K562 (cell line): ENCODE measurements around the gene ARHGEF38. TPM values are rescaled to one million over a fixed set of nuclear protein-coding genes. Genes with fewer than 3 reads are reported as not detected.
A peak's percentile ranks its signal among the peaks of the same experiment; 100 is the strongest.

Experiments
- ATAC-seq: fragments of 200-7000 bp; cut with Tn5 transposase; 3 replicates; pipeline ENCODE4 v1.9.1; 2020; ENCODE audit warnings: moderate library complexity
- BruUV-seq: library from RNA; stranded (reverse); fragments of 400-500 nt; replicated peaks from 2 replicates; lab custom pipeline; 2021; lab: Mats Ljungman, UMichigan
- CTCF ChIA-PET: fragments of 300-600 bp; formaldehyde crosslinking; extraction: SDS; loops from one replicate; lab custom pipeline; 2021; ENCODE audit warnings: low intra/inter-chr PET ratio; lab: Yijun Ruan, JAX
- POLR2A ChIA-PET: fragments of 300-600, 350-650 bp; sonication (Branson Sonifier 250); formaldehyde crosslinking; extraction: SDS; loops from one replicate; lab custom pipeline; 2021; ENCODE audit warnings: antibody characterized with exemption, inconsistent platforms; lab: Yijun Ruan, JAX
- DNase-seq, 4 experiments: peaks; one replicate each; pipeline versions ENCODE4 v3.0.0 to v3.0.0-alpha.2; 2011 to 2018; ENCODE audit warnings: low spot score in 3 of 4, mixed read lengths in 3 of 4; ENCODE audit errors: extremely low read depth in 1 of 4
- FAIRE-seq: peaks from 2 replicates; lab custom pipeline; 2011; peaks lifted over from hg19 to GRCh38; lab: Jason Lieb, UNC
- H2AFZ ChIP-seq: 2 replicates; pipeline ENCODE4 v1.6.0; 2011; ENCODE audit warnings: low read depth, low read length, control low read depth, inconsistent platforms
- H3K27ac ChIP-seq: fragments of 200-600 bp; 3 replicates; pipeline ENCODE4 v1.8.0; 2011; ENCODE audit warnings: low read depth, mild to moderate bottlenecking, control low read depth, inconsistent platforms, low read length, moderate library complexity, mixed read lengths; ENCODE audit errors: extremely low read depth
- H3K27me3 ChIP-seq, 2 experiments: fragments of 300-600 bp in 1 of 2; 2 replicates in 1 of 2; 3 replicates in 1 of 2; pipeline versions ENCODE4 v1.6.0 to v1.8.0; 2011; ENCODE audit warnings: inconsistent platforms in 2 of 2, low read length in 2 of 2, mild to moderate bottlenecking in 1 of 2, mixed read lengths in 1 of 2, moderate library complexity in 1 of 2; ENCODE audit not compliant: control insufficient read depth in 2 of 2, insufficient read depth in 2 of 2
- H3K36me3 ChIP-seq: fragments of 300-600 bp; 3 replicates; pipeline ENCODE4 v1.8.0; 2011; ENCODE audit warnings: mild to moderate bottlenecking, low read length, inconsistent platforms; ENCODE audit not compliant: control insufficient read depth, insufficient read depth
- H3K4me1 ChIP-seq, 2 experiments: fragments of 200-600 bp in 1 of 2; replicated peaks in 1 of 2; 2 replicates in 1 of 2; 3 replicates in 1 of 2; pipeline versions ENCODE4 v1.5.1 to v1.8.0; 2011; ENCODE audit warnings: inconsistent platforms in 2 of 2, low read length in 2 of 2, mild to moderate bottlenecking in 1 of 2, mixed read lengths in 1 of 2, moderate library complexity in 1 of 2; ENCODE audit not compliant: control insufficient read depth in 2 of 2, insufficient read depth in 2 of 2
- H3K4me2 ChIP-seq: 2 replicates; pipeline ENCODE4 v1.6.1; 2011; ENCODE audit warnings: low read length, control low read depth, inconsistent platforms, mixed read lengths; ENCODE audit not compliant: insufficient read depth
- H3K4me3 ChIP-seq: fragments of 200-600 bp; sonication (generic), shearing (Covaris generic); 2 replicates; pipeline ENCODE4 v1.5.1; 2016; ENCODE audit warnings: control low read depth, inconsistent platforms
- H3K79me2 ChIP-seq: fragments of 200-600 bp; 3 replicates; pipeline ENCODE4 v1.8.0; 2011; ENCODE audit warnings: low read length, inconsistent platforms; ENCODE audit not compliant: control insufficient read depth, insufficient read depth
- H3K9ac ChIP-seq, 2 experiments: 2 replicates each; pipeline versions ENCODE4 v1.6.0 to v1.6.1; 2011; ENCODE audit warnings: low read depth in 2 of 2, low read length in 2 of 2, control low read depth in 1 of 2, inconsistent platforms in 1 of 2, mild to moderate bottlenecking in 1 of 2, mixed read lengths in 1 of 2; ENCODE audit not compliant: insufficient read depth in 1 of 2
- H3K9me1 ChIP-seq: one replicate; pipeline ENCODE4 v1.6.0; 2011; ENCODE audit warnings: inconsistent platforms, mild to moderate bottlenecking, low read length, moderate library complexity; ENCODE audit not compliant: control insufficient read depth, insufficient read depth
- H3K9me3 ChIP-seq: replicated peaks from 2 replicates; pipeline ENCODE4 v1.5.1; 2011; ENCODE audit warnings: low read depth, low read length, inconsistent platforms; ENCODE audit not compliant: control insufficient read depth, insufficient read depth
- H4K20me1 ChIP-seq: replicated peaks from 2 replicates; pipeline ENCODE4 v1.6.1; 2011; ENCODE audit warnings: low read length, inconsistent platforms, mixed read lengths; ENCODE audit not compliant: control insufficient read depth, insufficient read depth
- BCLAF1 ChIP-seq, 2 experiments: fragments of 450-650 bp in 1 of 2; IDR thresholded peaks; 2 replicates each; pipeline ENCODE4 v1.6.1; 2011 to 2017; ENCODE audit warnings: low read depth in 2 of 2, antibody characterized with exemption in 1 of 2, borderline replicate concordance in 1 of 2, low read length in 1 of 2, mild to moderate bottlenecking in 1 of 2, mixed read lengths in 1 of 2; ENCODE audit not compliant: control insufficient read depth in 1 of 2
- CBFB ChIP-seq: sonication (generic); formaldehyde crosslinking; IDR thresholded peaks from 2 replicates; pipeline ENCODE4 v1.4.0; 2020; ENCODE audit warnings: mild to moderate bottlenecking, missing genetic modification reagents
- CTBP1 ChIP-seq: fragments of 450-650 bp; IDR thresholded peaks from 2 replicates; pipeline ENCODE4 v1.6.1; 2016; ENCODE audit warnings: borderline replicate concordance
- HBP1 ChIP-seq: fragments of 450-650 bp; formaldehyde crosslinking; IDR thresholded peaks from 2 replicates; pipeline ENCODE4 v1.4.0; 2022; ENCODE audit warnings: missing genetic modification characterization
- JUNB ChIP-seq: fragments of 450-650 bp; formaldehyde crosslinking; conservative IDR thresholded peaks from 2 replicates; pipeline ENCODE4 v1.4.0; 2020; ENCODE audit warnings: mild to moderate bottlenecking
- KDM2B ChIP-seq: fragments of 250-450 bp; sonication (Bioruptor Pico); IDR thresholded peaks from 2 replicates; pipeline ENCODE4 v1.8.0; 2021; ENCODE audit warnings: mild to moderate bottlenecking, moderate library complexity
- NFE2 ChIP-seq: IDR thresholded peaks from 2 replicates; pipeline ENCODE4 v1.6.1; 2014; ENCODE audit warnings: antibody characterized with exemption, low read depth
- TCF7 ChIP-seq: sonication (generic); IDR thresholded peaks from 2 replicates; pipeline ENCODE4 v1.6.1; 2016; ENCODE audit warnings: antibody characterized with exemption, borderline replicate concordance
- ZNF280B ChIP-seq: fragments of 250-450 bp; sonication (Bioruptor Pico); IDR thresholded peaks from 2 replicates; pipeline ENCODE4 v1.5.1; 2021; ENCODE audit warnings: mild to moderate bottlenecking
- ZNF41 ChIP-seq: fragments of 250-450 bp; sonication (Bioruptor Pico); conservative IDR thresholded peaks from 2 replicates; pipeline ENCODE4 v1.4.0; 2020; ENCODE audit warnings: mild to moderate bottlenecking
- ZSCAN29 ChIP-seq: fragments of 450-650 bp; IDR thresholded peaks from 2 replicates; pipeline ENCODE4 v1.6.1; 2017
- WGBS: fragments of 100-300 bp; shearing (Covaris generic); methylation state at CpG from one replicate; pipeline ENCODE4 v1.1.6; 2016; ENCODE audit warnings: low coverage, mixed read lengths; ENCODE audit not compliant: insufficient coverage; ENCODE audit errors: missing lambda C conversion rate; 5-methylcytosine and 5-hydroxymethylcytosine counted together
- in situ Hi-C: fragments of 300-500 bp; cut with MboI; formaldehyde crosslinking; loops from 4 replicates; pipeline ENCODE4 v1.15.0; 2018; ENCODE audit warnings: inconsistent platforms, mixed read lengths
- intact Hi-C: fragments of 100-400 bp; cut with micrococcal nuclease; formaldehyde crosslinking; loops from 2 replicates; pipeline ENCODE4 v1.14.2; 2022
- polyA plus RNA-seq, 8 experiments: library from polyadenylated mRNA; depleted of rRNA in 4 of 8; stranded (reverse) in 5 of 8; unstranded in 3 of 8; fragments of >200 nt; fragmentation: Nextera tagmentation in 2 of 8; fragmentation: Illumina TruSeq in 1 of 8; extraction: Ambion mirVana in 2 of 8; extraction: Trizol in 1 of 8; gene quantifications; 2 replicates each; pipeline versions ENCODE4 v1.2.1 to v1.2.3, GENCODE V29; 2011 to 2014; ENCODE audit warnings: inconsistent platforms in 1 of 8, missing spikeins in 1 of 8
- total RNA-seq, 7 experiments: library from RNA; depleted of rRNA in 6 of 7; stranded (reverse); fragments of >200 nt in 6 of 7; fragmentation: Illumina TruSeq in 2 of 7; extraction: Trizol in 2 of 7; gene quantifications; 2 replicates each; pipeline versions ENCODE4 v1.2.1 to v1.2.3, GENCODE V29; 2011 to 2021; ENCODE audit warnings: low replicate concordance in 1 of 7

Gene ARHGEF38
- total and polyA plus RNA-seq, 9 of the 15 experiments (the other 6 are each of a cell fraction or from before 2014, with no cell fraction given), result 0.17 TPM; not detected in 8

GRCh38 chr4:105659190-105659589 lies 106.8 kb downstream of the ARHGEF38 start:
- intact Hi-C loops, result no loop called here
- ChIA-PET POLR2A (no interaction called here), CTCF (no interaction called here)
- Histone ChIP-seq H3K27ac (no peak overlapping the region), H3K4me3 (no peak overlapping the region), H4K20me1 (no peaks in the 10 kb centered on the region), H3K9me1 (no peaks in the 10 kb centered on the region), H3K4me2 (no peak overlapping the region), H3K27me3 (peaks cover 0 to 4% of the 10 kb centered on the region in 2 experiments; a peak in 2 of 5 replicates), H3K36me3 (no peaks in the 10 kb centered on the region), H3K79me2 (no peaks in the 10 kb centered on the region), H2AFZ (peak overlapping the region; percentile 51; the same call in 1 of the 2 replicates), H3K9ac (peak overlapping the region in 1 of 2 experiments; percentile 53; a peak in 1 of 4 replicates), H3K4me1 (no peaks in the 10 kb centered on the region), H3K9me3 (no peaks in the 10 kb centered on the region)
- DNase-seq (no peak), ATAC-seq (peak; percentile 55), FAIRE-seq (no peak)
- BruUV-seq, result no TSS peak
- TF ChIP-seq CBFB (CRISPR knock-in tag) (no peak), JUNB (no peak), KDM2B (CRISPR knock-in tag) (no peak), NFE2 (no peak), ZSCAN29 (no peak)
- WGBS, result 4% methylated on average over 6 of the region's 6 CpGs
- in situ Hi-C loops, result no loop called here

- no peaks in the 10 kb centered on the region for H4K20me1 ChIP-seq
- no peaks in the 10 kb centered on the region for H3K4me1 ChIP-seq
- DNase-seq (no peak), FAIRE-seq (no peak), ATAC-seq (no peak)
- no peaks in the 10 kb centered on the region for H3K36me3 ChIP-seq
- no peaks in the 10 kb centered on the region for H3K9me1 ChIP-seq
- no peak overlapping the region for H2AFZ ChIP-seq
- no peaks in the 10 kb centered on the region for H3K79me2 ChIP-seq
- H3K4me2 ChIP-seq, result no peak overlapping the region
- in situ Hi-C loops, result no loop called here
- no peak overlapping the region for H3K27ac ChIP-seq
- intact Hi-C loops, result no loop called here
- CTCF ChIA-PET, result no interaction called here
- no TSS peak for BruUV-seq
- no peaks in the 10 kb centered on the region for H3K9me3 ChIP-seq
- peaks cover 0 to 4% of the 10 kb centered on the region in 2 experiments; a peak in 3 of 5 replicates for H3K27me3 ChIP-seq
- no peak overlapping the region for H3K4me3 ChIP-seq
- 61% methylated on average over 3 of the region's 3 CpGs for WGBS
- H3K9ac ChIP-seq, result no peak overlapping the region
- POLR2A ChIA-PET, result no interaction called here
- TF ChIP-seq TCF7, result no peak
- TF ChIP-seq HBP1 (CRISPR knock-in tag), result no peak
- TF ChIP-seq BCLAF1 (IDR thresholded peaks at IDR 0.05; ENCODE audit: borderline replicate concordance in 1 of 2, control insufficient read depth in 1 of 2, low read depth in 2 of 2, low read length in 1 of 2), result no peak
- TF ChIP-seq ZNF41, result no peak
- no peak for TF ChIP-seq CTBP1
- TF ChIP-seq ZNF280B (CRISPR knock-in tag), result no peak
These were observed 108.6 kb downstream of the ARHGEF38 start for GRCh38 chr4:105661028-105661427.
